Stimulated activated CD8-positive, alpha-beta memory T cell treated with anti-CD3 and anti-CD28 coated beads, Interleukin-7, amount 100 ng/mL, for 1 hour (primary cell): Measurements from ENCODE around the gene STEAP1B.
A peak's percentile ranks its signal among the peaks of the same experiment; 100 is the strongest.
"Not testable (repeated sequence)": the region's sequence is repeated elsewhere in the genome, so short reads cannot be mapped to it uniquely, and the experiment has no call there.

ENCODE experiments used
- DNase-seq, 2 donors: peaks; one replicate each; pipeline ENCODE4 v3.0.0-alpha.2; 2020; ENCODE audit warnings: low read depth in 2 of 2

STEAP1B gene

DNA sequence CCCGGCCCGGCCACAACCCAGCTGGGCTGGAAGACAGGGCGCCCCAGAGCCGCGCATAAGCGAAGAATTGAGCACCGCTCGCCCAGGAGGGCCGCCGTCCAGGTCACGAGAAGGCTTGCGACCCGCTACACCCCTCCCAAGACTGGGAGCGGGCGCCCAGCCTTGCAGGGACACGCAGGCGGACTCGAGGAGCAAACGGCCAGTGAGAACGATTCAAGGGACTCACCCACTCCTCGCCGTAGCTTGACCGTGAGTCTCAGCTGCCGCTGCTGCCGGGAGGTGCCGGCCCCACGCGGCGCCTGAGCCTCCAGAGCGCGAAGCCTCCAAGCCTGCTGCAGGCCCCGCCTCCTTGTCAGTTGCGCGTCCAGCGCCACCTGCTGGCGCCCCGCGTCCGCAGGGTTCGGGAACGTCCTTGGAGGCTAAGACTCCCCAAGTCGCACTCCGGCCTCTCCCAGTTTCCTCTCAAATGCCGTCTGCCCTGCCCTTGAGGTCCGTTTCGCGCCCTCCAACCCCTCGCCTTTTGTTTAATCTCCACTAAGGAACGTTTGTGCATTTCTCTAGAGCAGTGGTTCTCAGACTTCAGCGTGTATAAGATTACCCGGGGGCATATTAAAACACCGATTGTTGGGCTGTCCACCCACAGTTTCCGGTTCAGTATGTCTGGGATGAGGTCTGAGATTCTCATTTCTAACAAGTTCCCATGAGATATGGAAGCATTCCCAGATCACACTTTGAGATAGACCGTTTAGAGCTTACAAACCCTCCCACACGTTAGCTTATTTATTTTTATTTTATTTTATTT is at the start of gene STEAP1B:
Gene STEAP1B (minus strand): TSS at position 301 of the 802 bp plus-strand sequence. CDS start 5,333 bp downstream, outside the sequence.
- peak; percentile 53 to 69 for DNase-seq

DNA sequence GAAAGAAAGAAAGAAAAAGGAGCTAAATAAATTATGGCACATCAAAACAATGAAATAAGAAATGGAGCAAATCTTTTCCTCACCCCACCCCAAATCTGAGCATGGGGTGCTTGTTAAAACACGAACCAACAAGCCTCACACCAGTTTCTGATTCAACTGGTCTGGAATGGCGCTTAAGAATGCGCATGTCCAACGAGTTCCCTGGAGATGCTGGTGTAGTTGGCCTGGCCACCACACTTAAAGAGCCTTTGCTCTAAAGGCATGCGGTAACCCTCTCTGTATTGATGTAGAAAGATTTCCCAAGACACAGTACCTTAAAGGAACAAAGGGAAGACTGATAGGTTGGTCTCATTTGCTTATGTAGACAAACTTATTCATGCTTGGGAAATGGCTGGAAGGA is 49.1 kb upstream of the STEAP1B start:
- no peak for DNase-seq

DNA sequence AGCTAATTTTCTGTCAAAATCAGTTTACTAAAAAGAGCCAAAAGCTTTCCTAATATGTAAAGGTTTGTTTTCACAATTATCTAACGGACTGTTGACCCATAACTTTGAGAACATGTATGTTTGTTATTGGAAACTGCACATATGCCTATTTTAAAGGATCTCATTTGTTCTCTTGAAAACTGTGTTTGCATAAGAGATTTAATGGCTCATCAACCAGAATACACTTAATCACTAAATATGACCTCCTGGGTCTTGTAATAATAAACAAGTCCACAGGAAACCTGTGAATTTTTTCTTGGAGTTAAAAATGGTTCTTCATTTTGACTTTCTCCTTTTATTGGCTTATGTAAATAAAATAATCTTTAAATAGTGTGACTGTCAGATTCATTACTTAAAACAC is 48.3 kb upstream of the STEAP1B start:
- DNase-seq, result no peak

DNA sequence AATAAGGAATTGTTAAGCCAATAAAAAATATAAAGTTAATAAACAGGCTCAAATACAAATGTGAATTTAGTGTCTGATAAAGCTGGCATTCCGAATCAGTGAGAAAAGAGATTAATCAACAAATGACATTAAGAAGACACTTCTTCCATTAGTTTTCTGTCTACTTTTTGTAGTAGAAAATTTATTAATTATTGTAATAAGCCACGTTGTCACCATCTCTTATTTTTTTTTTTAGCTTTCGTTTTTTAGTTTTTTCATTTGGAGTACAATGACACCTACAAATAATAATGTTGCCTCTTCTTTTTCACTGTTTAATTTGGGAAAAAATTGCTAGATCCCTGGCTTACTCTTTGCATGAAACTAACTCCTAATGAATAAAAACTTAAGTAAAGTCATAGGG is 46.8 kb upstream of the STEAP1B start:
- no peak for DNase-seq

DNA sequence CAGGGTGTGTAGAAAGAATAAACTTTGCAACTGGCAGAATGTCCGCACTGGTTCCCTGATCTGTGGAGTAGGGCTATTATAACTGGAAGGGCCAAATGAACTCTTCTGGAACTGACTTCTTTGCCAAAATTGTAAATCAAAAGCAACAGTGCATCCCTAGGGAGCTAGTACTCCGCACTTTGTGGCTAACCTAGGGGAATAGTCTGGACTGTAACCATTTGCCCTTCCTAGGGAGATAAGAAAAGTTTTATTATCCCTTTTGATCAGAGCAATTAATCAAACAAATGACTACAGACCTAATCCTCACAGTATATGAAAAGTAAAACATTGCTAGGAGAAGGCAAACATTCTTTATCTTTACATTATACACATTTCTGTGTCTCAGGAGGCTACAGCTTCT is 45.5 kb upstream of the STEAP1B start:
- no peak for DNase-seq

DNA sequence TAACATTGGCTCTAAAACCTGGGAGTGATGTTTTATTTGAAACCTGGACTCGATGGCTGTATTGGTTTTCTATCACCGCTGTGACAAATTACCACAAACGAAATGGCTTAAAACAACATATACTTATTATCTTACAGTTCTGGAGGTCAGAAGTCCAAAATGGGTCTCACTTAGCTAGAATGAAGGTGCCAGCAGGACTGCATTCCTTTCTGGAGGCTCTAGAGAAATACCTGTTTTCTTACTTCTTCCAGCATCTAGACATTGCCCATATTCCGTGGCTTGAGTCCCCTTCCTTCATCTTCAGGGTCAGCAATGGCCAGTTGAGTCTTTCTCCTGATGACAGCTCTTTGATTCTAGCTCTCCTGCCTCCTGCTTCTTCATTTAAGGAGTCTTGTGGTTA is 44.3 kb upstream of the STEAP1B start:
- DNase-seq, result no peak

DNA sequence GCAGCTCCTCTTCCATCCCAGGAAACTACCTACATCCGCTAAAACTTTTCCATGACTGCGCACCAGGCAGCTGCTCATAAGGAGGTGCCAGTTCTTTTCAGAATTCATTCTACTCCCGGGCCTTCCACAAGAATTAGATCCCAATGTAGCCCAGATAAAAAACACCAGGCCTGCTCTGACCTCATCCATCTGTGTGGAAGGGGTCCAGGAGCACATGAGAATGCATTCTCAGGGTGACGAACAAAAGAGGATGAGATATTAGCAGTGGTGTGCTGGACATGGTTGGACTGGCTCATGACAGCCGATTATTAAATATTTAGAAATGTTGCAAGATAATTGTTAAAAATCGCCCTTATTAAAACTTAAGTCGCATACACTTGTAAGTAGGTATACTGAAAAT is 43.2 kb upstream of the STEAP1B start:
- DNase-seq, result no peak

DNA sequence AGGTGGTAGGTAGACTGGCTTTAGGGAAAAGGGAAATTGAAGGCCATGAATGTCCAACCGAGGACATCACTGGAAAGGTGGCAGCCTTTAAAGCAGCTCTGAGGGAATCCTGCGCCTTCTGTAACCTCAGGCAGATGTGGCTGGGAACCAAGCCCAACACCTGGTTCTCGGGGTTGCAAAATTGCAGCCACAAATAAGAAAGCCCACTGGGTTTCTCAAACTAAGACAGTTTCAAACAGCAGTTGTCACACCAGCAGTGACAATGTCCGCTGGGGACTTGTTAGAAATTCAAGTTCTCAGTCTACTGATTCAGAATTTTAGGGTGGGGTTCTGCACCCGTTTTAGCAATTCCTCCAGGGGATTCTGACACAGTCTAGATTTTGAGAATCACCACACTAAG is 42.7 kb upstream of the STEAP1B start:
- no peak for DNase-seq

DNA sequence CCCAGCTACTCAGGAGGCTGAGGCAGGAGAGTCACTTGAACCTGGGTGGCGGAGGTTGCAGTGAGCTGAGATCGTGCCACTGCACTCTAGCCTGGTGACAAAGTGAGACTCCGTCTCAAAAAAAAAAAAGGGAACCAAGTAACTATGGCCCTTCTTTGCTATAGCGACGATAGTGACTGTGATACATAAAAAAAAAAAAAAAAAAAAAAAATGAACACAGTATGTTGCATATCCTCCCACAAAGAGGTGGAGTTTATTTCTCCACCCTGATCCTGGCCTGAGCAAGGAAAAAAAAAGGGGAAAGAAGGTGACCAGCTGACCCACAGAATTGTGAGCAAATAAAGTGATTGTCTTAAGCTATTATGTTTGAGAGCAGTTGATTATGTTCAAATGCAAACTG is 42.3 kb upstream of the STEAP1B start:
- no peak for DNase-seq

DNA sequence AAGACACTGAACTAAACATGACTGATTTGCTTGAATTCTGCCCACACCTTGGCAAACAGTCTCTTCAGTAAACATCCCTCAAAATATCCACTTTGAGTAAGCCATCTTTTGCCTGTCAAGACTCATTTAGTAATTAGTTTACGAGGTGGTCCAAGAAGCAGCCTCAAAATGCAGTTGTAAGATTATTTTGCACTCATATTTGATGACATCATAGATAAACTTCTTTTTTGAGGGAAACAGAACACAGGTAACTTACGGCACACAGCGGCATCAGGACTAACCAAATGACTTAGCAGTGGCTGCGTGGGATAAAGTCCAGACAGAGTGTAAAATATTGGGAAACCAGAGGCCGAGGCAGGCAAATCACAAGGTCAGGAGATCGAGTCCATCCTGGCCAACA is 41.8 kb upstream of the STEAP1B start:
- no peak for DNase-seq

DNA sequence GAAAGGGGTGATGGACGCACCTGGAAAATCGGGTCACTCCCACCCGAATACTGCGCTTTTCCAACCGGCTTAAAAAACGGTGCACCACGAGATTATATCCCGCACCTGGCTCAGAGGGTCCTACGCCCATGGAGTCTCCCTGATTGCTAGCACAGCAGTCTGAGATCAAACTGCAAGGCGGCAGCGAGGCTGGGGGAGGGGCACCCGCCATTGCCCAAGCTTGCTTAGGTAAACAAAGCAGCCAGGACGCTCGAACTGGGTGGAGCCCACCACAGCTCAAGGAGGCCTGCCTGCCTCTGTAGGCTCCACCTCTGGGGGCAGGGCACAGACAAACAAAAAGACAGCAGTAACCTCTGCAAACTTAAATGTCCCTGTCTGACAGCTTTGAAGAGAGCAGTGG is 28.5 kb upstream of the STEAP1B start:
- not testable (repeated sequence) for DNase-seq

DNA sequence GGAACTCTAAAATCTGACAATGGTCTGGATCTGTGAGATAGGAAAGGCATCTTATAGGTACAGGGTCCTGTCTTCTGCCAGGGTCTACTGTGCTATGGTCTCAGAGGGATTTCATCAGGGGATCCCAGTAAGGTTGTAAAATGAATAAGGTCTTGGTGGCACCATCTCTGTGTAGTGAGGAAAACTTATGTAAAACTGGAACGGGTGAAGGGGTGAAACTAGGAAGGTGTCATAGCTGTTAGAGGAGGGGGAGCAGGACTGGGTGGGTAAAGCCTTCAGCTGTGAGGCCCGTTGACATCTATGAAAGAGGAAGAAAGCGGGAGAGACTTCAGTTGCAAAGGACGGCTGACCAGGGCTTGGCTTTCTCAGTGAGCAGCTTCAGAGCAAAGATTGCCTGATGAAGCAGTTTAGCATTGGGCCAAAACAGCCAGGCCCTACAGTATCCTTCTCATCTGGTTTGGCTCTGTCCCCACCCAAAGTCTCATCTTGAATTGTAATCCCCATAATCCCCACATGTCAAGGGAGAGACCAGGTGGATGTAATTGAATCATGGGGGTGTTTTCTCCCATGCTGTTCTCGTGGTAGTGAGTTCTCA is 24.5 kb upstream of the STEAP1B start:
- DNase-seq, result not testable (repeated sequence)

DNA sequence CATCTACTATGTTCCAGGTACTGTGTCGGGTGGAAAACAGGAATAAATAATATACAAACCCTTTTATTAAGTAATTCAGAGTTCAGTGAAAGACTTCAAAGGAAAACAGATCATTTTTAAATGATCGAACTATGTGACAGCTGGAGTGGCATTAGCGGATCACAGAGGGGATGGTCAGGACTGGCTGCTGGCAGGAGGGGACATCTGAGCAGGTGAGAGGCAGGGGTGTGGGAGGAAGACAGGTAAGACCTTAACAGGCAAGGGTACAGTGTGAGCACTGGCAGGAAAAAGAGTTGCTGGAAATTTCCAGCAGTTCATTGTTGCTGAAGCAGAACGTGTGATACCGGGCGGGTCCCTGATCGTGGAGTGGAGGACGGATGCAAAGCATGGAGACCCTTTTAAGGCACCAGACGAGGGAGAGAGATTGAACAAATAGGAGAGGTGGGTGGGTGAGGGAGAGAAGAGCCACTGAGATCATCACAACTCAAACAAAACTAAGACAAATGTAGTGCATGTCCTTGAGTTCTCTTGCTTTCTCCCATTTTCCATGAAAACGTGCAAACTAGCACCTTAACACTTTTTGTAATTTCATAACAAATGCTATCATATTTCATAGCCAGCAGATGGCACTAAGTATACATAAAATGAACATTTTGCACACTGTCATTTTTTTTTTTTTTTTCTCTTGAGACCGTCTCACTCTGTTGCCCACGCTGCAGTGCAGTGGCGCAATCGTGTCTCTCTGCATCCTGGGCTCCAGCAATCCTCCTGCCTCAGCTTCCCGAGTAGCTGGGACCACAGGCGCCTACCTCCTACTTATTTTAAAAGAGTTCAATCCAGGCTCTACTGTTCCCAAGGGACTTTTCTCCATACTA is 23.7 kb upstream of the STEAP1B start:
- DNase-seq, result not testable (repeated sequence)

DNA sequence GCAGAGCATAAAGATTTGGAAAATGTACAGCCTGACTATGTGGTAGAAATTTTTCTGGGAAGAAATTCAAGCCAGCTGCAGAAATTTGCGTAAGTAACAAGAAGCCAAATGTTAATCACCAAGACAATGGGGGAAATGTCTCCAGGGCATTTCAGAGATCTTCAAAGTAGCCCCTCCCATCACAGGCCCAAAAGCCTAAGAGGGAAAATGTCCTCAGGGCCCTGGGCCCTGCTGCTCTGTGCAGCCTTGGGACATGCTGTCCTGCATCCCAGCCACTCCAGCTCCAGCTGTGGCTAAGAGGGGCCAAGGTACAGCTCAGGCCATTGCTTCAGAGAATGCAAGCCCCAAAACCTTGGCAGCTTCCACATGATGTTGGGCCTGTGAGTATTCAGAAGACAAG is 19.6 kb upstream of the STEAP1B start:
- not testable (repeated sequence) for DNase-seq

DNA sequence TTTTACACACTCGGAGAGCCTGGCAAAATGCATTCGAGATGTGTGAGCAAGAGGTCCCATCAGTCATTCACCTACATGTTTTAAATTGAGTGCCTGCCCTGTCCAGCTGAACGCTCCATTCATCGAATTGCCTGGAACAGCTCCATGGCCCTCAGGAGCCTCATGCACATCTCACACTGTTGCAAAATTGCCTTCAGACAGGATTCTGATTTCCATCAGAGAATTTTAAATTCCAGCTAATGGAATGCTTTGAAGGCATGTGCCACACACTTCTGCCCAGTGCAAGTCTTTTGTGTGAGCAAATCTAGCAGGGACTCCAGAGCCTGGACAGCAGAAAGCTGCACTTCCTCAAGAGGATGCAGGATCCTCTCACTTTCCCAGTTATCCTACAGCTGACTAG is 17.0 kb upstream of the STEAP1B start:
- not testable (repeated sequence) for DNase-seq

DNA sequence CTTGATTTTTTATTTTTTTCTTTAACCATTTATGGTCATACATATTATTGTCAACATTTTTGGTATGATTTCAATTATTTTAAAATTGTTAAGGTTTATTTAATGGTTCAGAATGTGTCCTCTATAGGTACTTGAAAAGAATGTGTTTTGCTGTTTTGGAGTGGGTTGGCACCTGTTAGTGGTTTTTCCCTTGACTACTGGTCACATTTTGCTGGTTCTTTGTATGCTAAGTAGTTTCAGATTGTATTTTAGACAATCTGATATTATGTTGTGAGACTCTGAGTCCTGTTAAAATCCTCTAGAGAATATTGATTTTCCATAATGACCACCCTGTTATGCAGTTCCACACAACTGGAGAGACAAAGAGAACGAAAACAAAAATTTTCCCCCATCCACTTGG is 15.0 kb upstream of the STEAP1B start:
- not testable (repeated sequence) for DNase-seq

DNA sequence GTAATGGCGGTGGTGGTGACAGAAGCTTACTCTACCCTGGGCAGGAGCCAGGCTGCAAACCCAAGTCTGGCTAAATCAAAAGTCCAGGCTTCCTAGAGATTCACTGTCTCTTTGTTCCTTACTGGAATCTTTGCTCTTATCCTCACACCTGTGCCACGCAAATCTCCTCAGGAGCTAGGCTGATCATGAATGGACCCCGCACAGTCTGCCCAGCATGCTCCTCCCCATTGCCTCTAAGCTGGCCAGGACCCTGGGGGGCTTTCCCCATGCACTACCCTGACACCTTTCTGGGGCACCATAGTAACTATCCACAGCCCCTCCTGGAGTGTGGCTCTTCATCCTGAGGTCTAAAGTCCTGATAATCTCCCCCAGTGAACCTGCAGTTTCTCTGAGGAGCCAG is 7.3 kb upstream of the STEAP1B start:
- DNase-seq, result not testable (repeated sequence)

DNA sequence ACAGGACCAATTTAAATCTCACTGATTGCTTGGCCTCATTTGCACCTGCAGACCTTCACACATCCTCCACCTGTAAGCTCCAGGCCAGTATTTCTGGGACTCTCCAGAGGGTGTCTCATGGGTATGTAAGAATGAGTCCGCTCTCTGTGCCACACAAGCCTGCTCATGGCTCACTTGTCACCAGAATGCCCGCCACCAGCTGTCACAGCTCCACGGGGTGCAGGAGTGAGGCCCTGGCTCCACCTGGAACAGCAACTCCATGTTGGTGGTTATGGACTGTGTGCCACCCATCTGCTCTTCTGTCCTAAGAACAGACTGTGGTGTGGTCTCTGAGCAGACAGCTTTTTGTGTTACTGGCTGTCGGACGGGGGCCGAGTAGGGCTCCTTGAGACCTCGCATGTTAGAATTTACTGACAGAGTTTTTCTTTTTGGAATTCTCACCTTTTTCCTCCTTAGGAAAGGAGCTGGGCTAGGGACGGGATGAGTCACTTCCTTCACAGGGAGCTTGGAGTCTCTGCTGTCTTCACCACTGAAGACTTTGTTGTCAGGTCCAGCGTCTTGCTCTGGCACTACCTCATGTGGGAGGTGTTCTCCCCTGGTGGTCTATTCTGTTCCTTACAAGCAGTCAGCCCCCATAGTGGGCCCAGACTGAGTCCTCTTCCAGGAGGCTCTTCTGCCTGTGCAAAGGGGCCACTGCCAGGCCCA is 6.5 kb upstream of the STEAP1B start:
- not testable (repeated sequence) for DNase-seq

DNA sequence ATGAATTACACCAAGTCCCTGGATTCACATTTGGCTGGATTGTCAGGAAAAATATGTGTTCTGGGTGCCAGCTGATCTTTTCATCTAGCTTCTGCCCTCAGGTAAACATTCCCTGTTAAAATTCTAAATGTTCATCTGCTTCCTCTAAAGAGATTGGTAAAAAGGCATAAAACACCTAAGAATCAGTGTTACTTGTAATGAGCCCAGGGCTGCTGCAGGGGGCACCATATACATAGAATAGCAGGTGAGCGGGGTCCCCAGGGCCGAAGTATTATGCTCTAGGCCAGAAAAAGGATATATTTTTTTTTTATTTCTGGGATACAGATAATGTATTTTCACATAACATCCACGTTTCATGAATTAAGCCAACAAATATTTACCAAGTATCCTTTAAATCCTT is 4.5 kb upstream of the STEAP1B start:
- DNase-seq, result not testable (repeated sequence)

DNA sequence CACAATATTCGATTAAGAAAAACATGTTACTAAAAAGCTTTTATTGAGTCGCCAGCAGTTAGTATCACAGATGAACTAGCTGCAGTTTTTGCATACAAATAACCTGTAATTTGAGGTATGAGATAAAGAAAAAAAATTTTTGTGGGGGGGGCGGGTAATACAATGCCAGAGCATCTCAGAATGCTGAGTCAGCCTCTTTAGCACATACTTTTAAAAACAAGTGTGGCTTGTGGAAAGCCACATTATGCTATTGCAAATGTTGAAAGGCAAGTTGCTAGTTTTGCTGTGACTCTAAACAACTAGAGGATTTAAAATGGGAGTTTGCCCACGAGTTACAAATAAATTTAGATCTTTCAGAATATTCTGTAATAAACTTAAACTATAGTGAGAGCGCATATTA is 2.1 kb upstream of the STEAP1B start:
- not testable (repeated sequence) for DNase-seq

DNA sequence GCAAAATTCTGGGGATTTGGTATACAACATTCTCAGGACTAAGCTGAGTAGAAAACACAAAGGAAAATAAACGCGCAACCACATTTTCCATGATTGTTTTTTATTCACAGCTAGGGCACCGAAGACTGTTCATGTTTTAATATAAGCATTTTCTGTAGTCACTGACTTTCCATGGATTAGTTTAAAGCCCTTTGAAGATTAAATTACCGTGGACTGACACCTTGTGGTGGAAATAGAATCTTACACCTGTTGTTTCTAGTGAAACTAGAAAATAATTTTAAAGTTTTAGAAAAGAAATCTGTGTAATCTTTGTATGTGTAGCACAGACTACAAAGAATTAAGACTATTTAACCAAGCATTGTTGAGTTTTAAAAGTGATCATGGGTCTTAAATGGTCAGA is 1.3 kb upstream of the STEAP1B start:
- DNase-seq, result not testable (repeated sequence)

DNA sequence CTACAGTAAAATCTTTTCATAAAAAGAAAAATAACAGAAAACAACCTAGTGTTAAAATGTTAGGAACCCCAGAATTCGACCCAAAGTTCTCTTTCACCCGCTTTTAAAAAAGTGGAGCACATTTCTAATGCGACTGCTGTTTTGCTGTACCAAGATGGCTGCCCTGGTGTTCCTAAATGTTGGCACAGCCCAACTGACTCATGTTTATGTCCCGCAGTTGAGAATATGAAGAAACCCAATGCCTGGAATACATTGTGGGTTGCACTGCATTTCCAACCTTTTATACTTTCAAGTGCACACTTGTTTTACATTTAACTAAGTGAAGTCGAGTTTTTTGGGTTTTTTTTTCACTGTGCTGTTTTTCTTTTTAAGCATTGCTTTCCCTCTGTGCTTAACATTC is 944 bp downstream of the STEAP1B start:
- DNase-seq, result no peak
